MM.1S (cell line): Measurements from ENCODE around the gene MRC1.

Experiments used
- DNase-seq: peaks from one replicate; pipeline ENCODE4 v3.0.0-alpha.2; 2015
- H2AFZ ChIP-seq: fragments of 300-600 bp; sonication (generic); 2 replicates; pipeline ENCODE4 v1.6.0; 2016; ENCODE audit warnings: antibody characterized with exemption, low read length
- H3F3A ChIP-seq: fragments of 300-600 bp; sonication (generic); 2 replicates; pipeline ENCODE4 v1.6.1; 2016; ENCODE audit warnings: mild to moderate bottlenecking, antibody characterized with exemption, low read length, moderate library complexity, mixed read lengths; ENCODE audit not compliant: insufficient read depth
- H3K27ac ChIP-seq: fragments of 300-600 bp; sonication (generic); 2 replicates; pipeline ENCODE4 v1.5.1; 2016; ENCODE audit warnings: mild to moderate bottlenecking, low read length
- H3K27me3 ChIP-seq: fragments of 300-600 bp; sonication (generic); replicated peaks from 2 replicates; pipeline ENCODE4 v1.6.0; 2016; ENCODE audit warnings: low read length; ENCODE audit not compliant: insufficient read depth
- H3K36me3 ChIP-seq: fragments of 300-600 bp; sonication (generic); replicated peaks from 2 replicates; pipeline ENCODE4 v1.6.1; 2016; ENCODE audit warnings: mild to moderate bottlenecking, low read length, mixed read lengths; ENCODE audit not compliant: insufficient read depth
- H3K4me1 ChIP-seq: fragments of 300-600 bp; sonication (generic); 2 replicates; pipeline ENCODE4 v1.6.1; 2016; ENCODE audit warnings: low read length, mixed read lengths
- H3K4me2 ChIP-seq: fragments of 300-600 bp; sonication (generic); 2 replicates; pipeline ENCODE4 v1.6.0; 2016; ENCODE audit warnings: low read depth, low read length
- H3K4me3 ChIP-seq: fragments of 300-600 bp; sonication (generic); 2 replicates; pipeline ENCODE4 v1.5.1; 2016; ENCODE audit warnings: low read length, mixed read lengths
- H3K79me2 ChIP-seq: fragments of 300-600 bp; sonication (generic); 2 replicates; pipeline ENCODE4 v1.6.1; 2016; ENCODE audit warnings: mixed run types, low read length, mixed read lengths
- H3K9ac ChIP-seq: fragments of 300-600 bp; sonication (generic); 2 replicates; pipeline ENCODE4 v1.6.1; 2016; ENCODE audit warnings: low read length, mixed read lengths
- H3K9me2 ChIP-seq: fragments of 300-600 bp; sonication (generic); replicated peaks from 2 replicates; pipeline ENCODE4 v1.6.1; 2016; ENCODE audit warnings: mild to moderate bottlenecking, low read length, mixed read lengths; ENCODE audit not compliant: insufficient read depth
- H3K9me3 ChIP-seq: fragments of 300-600 bp; sonication (generic); replicated peaks from 2 replicates; pipeline ENCODE4 v1.6.1; 2016; ENCODE audit warnings: mild to moderate bottlenecking, low read length, mixed read lengths; ENCODE audit not compliant: insufficient read depth
- H4K20me1 ChIP-seq: fragments of 300-600 bp; sonication (generic); 2 replicates; pipeline ENCODE4 v1.6.1; 2016; ENCODE audit warnings: mild to moderate bottlenecking, low read length, moderate library complexity, mixed read lengths; ENCODE audit not compliant: insufficient read depth
- CTCF ChIP-seq: fragments of 300-600 bp; sonication (generic); IDR thresholded peaks from 2 replicates; pipeline ENCODE4 v1.5.1; 2016; ENCODE audit warnings: antibody characterized with exemption, low read length, mixed read lengths
- EZH2 ChIP-seq: fragments of 300-600 bp; sonication (generic); optimal IDR thresholded peaks from 2 replicates; pipeline ENCODE3; 2017; ENCODE audit warnings: low read depth, mild to moderate bottlenecking, antibody characterized with exemption, low read length, mixed read lengths
- EZH2phosphoT487 ChIP-seq: fragments of 300-600 bp; sonication (generic); IDR thresholded peaks from 2 replicates; pipeline ENCODE4 v1.6.1; 2018; ENCODE audit warnings: antibody characterized with exemption, low read length

Gene MRC1

GRCh38 chr10:17838080-17838648 is 29.0 kb downstream of the MRC1 start:
- Histone ChIP-seq H3K9me3 (no peaks in the 10 kb centered on the region), H3K9me2 (no peaks in the 10 kb centered on the region), H3F3A (no peaks in the 10 kb centered on the region), H3K27me3 (no peaks in the 10 kb centered on the region), H3K4me1 (no peaks in the 10 kb centered on the region), H3K27ac (no peak overlapping the region), H2AFZ (no peak overlapping the region), H3K4me3 (no peak overlapping the region), H3K79me2 (no peaks in the 10 kb centered on the region), H3K4me2 (no peak overlapping the region), H3K36me3 (no peaks in the 10 kb centered on the region), H4K20me1 (no peaks in the 10 kb centered on the region), H3K9ac (no peak overlapping the region)
- no peak for DNase-seq
- TF ChIP-seq CTCF (no peak), EZH2 (no peak), EZH2phosphoT487 (no peak)

GRCh38 chr10:17841050-17841449 is 31.9 kb downstream of the MRC1 start:
- no peaks in the 10 kb centered on the region for H3F3A ChIP-seq
- H2AFZ ChIP-seq = no peak overlapping the region
- no peak overlapping the region for H3K4me3 ChIP-seq
- no peaks in the 10 kb centered on the region for H4K20me1 ChIP-seq
- TF ChIP-seq EZH2phosphoT487 = no peak
- TF ChIP-seq EZH2 = no peak
- no peak for TF ChIP-seq CTCF
- no peaks in the 10 kb centered on the region for H3K79me2 ChIP-seq
- no peaks in the 10 kb centered on the region for H3K4me1 ChIP-seq
- no peak for DNase-seq
- no peak overlapping the region for H3K4me2 ChIP-seq
- no peaks in the 10 kb centered on the region for H3K9me2 ChIP-seq
- H3K27ac ChIP-seq = no peak overlapping the region
- H3K9ac ChIP-seq = no peak overlapping the region
- no peaks in the 10 kb centered on the region for H3K27me3 ChIP-seq
- no peaks in the 10 kb centered on the region for H3K9me3 ChIP-seq
- H3K36me3 ChIP-seq = no peaks in the 10 kb centered on the region

- Histone ChIP-seq H3K79me2 (no peaks in the 10 kb centered on the region), H3K27me3 (no peaks in the 10 kb centered on the region), H3F3A (no peaks in the 10 kb centered on the region), H3K4me2 (no peak overlapping the region), H3K9me3 (no peaks in the 10 kb centered on the region), H3K4me3 (no peak overlapping the region), H3K36me3 (no peaks in the 10 kb centered on the region), H4K20me1 (no peaks in the 10 kb centered on the region), H2AFZ (no peak overlapping the region), H3K4me1 (0 out of 2 replicates have a peak, but pooled peaks cover 3% of the 10 kb centered on the region), H3K27ac (no peak overlapping the region), H3K9ac (no peak overlapping the region), H3K9me2 (no peaks in the 10 kb centered on the region)
- no peak for TF ChIP-seq EZH2phosphoT487
- TF ChIP-seq CTCF = no peak
- no peak for TF ChIP-seq EZH2
- DNase-seq = no peak
These were observed 33.5 kb downstream of the MRC1 start for GRCh38 chr10:17842641-17843040.
